ENCODE results near the gene NAA80. TPM values are rescaled to one million over a fixed set of nuclear protein-coding genes. Genes with fewer than 3 reads are reported as not detected.

The NAA80 gene
- total and polyA plus RNA-seq, 2 of the 13 experiments (the other 11 are each of a cell fraction or from before 2014, with no cell fraction given), result 3.4 to 8.7 TPM

DNA sequence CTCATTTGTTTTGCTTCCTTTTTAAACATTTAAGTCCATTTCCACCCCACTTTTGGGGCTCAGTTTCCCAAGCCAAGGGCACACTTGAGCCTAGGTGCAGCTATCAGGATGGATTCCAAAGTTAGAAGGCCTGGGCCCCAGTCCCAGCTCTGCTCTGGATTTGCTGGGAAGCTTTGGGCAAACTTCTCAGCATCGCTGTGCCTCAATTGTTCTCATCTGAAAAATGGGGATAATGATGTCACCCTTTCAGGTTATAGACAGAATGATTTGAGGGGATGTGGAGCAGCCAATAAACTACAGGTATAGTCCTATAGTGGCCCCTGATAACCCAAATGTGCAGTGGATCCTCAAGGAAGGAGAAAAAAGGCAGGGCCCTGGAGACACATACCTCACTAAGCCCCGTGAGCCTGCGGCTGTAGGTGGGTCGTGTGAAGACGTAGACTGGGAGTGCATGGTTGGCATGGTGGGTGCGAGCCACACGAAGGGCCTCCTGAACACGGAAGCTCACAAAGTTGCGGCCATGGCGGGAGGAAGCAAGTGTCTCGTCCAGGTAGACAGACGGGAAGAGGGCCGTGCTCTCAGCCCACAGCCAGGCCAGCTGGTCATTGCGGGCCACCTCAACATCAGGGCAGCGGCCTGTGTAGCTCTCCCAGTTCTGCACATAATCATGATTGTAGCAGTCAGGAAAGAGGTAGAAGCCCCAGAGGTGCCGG, 20.1 kb upstream of the NAA80 start (continued):
- peak; percentile 87 for TF ChIP-seq ZNF629 (CRISPR knock-in tag; conservative IDR thresholded peaks at IDR 0.05)
- 0 out of 2 replicates have a peak, but pooled peaks have one; percentile 34 for TF ChIP-seq ZNF598 (CRISPR knock-in tag; IDR thresholded peaks at IDR 0.05; ENCODE audit: borderline replicate concordance)
- no peak for TF ChIP-seq HDAC6 (IDR thresholded peaks at IDR 0.05; ENCODE audit: low read depth, low read length)

DNA sequence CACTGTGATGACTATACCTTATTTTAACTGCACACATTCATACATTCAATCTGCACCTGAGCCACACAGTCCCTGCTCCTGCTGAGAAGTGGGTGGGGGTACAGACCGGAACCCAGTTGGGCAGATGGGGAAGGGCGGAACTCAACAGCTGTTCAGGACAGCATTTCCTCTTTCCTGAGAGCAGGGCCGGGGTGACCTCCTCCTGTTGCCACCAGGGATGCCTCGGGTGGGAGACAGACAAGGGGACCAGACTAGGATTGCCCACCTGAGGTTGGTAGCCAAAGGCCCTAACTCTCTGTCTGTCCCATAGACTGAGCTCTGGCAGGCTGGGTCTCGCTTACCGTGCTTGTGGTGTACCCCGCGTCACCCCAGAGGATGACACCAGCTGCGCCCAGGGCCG, 19.4 kb upstream of the NAA80 start:
- H3K4me2 ChIP-seq (ENCODE audit: low read depth, low read length), result peak overlapping the region; percentile 94

More for the DNA sequence above, 19.4 kb upstream of the NAA80 start:
- H3K4me1 ChIP-seq (ENCODE audit: insufficient read depth, low read length), result peaks cover 63% of the 10 kb centered on the region
- DNase-seq (ENCODE audit: low spot score), result no peak
- BruUV-seq (replicated peaks), result no TSS peak
- peak overlapping the region; percentile 10; the same call in 1 of the 2 replicates for H3K9ac ChIP-seq (ENCODE audit: insufficient read depth, low read depth, low read length)
- ChIA-PET CTCF (ENCODE audit: low intra/inter-chr PET ratio, low total read pairs) (no interaction called here), POLR2A (interaction anchor here (1.1 to 13.0 kb wide), 4 partner anchors 18 to 32 kb away, joined by 3 to 222 read pairs (median 6); partner anchors contain the start of genes CYB561D2, HYAL1, HYAL3 and IFRD2)
- no peaks in the 10 kb centered on the region for H4K20me1 ChIP-seq (ENCODE audit: insufficient read depth, low read length)
- H3K79me2 ChIP-seq (ENCODE audit: insufficient read depth, low read length), result peaks cover 25% of the 10 kb centered on the region
- in situ Hi-C loops (cut with HindIII; ENCODE audit: extremely low pct_ligation_motif_present, low pct_unique_long_range_greater_than_20kb) (no loop called here), intact Hi-C loops (cut with micrococcal nuclease; ENCODE audit: unreplicated experiment) (no loop called here)
- no peaks in the 10 kb centered on the region; a peak in 1 of 5 replicates for H3K27me3 ChIP-seq (ENCODE audit: control insufficient read depth in 1 of 2, insufficient read depth in 2 of 2, low read length in 2 of 2)
- no peak for TF ChIP-seq SSRP1 (CRISPR knock-in tag; IDR thresholded peaks at IDR 0.05)
- no peak for TF ChIP-seq ZNF549 (CRISPR knock-in tag; IDR thresholded peaks at IDR 0.05)
- TF ChIP-seq MEIS2 (CRISPR knock-in tag; IDR thresholded peaks at IDR 0.05), result no peak
- TF ChIP-seq ELF4 (CRISPR knock-in tag; IDR thresholded peaks at IDR 0.05; ENCODE audit: borderline replicate concordance), result no peak
- TF ChIP-seq, protein P1, sequence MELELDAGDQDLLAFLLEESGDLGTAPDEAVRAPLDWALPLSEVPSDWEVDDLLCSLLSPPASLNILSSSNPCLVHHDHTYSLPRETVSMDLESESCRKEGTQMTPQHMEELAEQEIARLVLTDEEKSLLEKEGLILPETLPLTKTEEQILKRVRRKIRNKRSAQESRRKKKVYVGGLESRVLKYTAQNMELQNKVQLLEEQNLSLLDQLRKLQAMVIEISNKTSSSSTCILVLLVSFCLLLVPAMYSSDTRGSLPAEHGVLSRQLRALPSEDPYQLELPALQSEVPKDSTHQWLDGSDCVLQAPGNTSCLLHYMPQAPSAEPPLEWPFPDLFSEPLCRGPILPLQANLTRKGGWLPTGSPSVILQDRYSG (CRISPR knock-in tag; IDR thresholded peaks at IDR 0.05), result no peak
- no peak for TF ChIP-seq TCF7L2 (IDR thresholded peaks at IDR 0.05; ENCODE audit: low read depth, low read length)
- TF ChIP-seq JUN (CRISPR knock-in tag; IDR thresholded peaks at IDR 0.05), result no peak
- TF ChIP-seq ZNF224 (CRISPR knock-in tag; IDR thresholded peaks at IDR 0.05), result no peak
- TF ChIP-seq HNRNPUL1 (IDR thresholded peaks at IDR 0.05; ENCODE audit: low read depth, low read length), result no peak
- no peak overlapping the region for H2AFZ ChIP-seq (ENCODE audit: low read length)
- peaks cover 16 to 32% of the 10 kb centered on the region in 2 experiments for H3K36me3 ChIP-seq (replicated peaks in 1 of 2; ENCODE audit: control insufficient read depth in 1 of 2, insufficient read depth in 2 of 2, low read length in 2 of 2)
- no peak for FAIRE-seq
- H3K9me3 ChIP-seq (ENCODE audit: low read length), result no peaks in the 10 kb centered on the region
- WGBS (ENCODE audit: low lambda C conversion rate), result 99% methylated on average over 10 of the region's 10 CpGs
- peak overlapping the region; percentile 2 for H3K27ac ChIP-seq (ENCODE audit: extremely low read length, insufficient read depth, low read length)
- peak overlapping the region in 1 of 3 experiments; percentile 19; a peak in 1 of 6 replicates for H3K4me3 ChIP-seq (replicated peaks in 1 of 3; ENCODE audit: insufficient read depth in 1 of 3, low read depth in 2 of 3, low read length in 3 of 3)
- no peak for ATAC-seq
